ENCODE measurements around the gene MACROD2.

DNA sequence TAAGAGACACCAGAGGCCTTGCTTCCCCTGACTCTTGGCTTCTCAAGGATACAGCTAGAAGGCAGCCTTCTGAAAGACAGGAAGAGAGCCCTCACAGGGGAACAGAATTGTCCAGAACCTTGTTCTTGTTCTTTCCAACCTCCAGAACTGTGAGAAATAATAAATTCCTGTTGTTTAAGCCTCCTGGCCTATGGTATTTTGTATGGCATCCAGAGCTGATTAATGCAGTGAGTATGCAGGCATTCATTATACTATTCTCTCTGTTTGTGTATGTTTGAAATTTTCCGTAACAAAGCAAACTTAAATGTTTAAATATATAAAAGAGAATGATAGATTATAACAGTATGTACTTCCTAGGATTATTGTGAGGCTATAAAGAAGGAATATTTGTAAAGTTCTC lies 1245.5 kb downstream of the MACROD2 start:
- TF ChIP-seq, protein P1, sequence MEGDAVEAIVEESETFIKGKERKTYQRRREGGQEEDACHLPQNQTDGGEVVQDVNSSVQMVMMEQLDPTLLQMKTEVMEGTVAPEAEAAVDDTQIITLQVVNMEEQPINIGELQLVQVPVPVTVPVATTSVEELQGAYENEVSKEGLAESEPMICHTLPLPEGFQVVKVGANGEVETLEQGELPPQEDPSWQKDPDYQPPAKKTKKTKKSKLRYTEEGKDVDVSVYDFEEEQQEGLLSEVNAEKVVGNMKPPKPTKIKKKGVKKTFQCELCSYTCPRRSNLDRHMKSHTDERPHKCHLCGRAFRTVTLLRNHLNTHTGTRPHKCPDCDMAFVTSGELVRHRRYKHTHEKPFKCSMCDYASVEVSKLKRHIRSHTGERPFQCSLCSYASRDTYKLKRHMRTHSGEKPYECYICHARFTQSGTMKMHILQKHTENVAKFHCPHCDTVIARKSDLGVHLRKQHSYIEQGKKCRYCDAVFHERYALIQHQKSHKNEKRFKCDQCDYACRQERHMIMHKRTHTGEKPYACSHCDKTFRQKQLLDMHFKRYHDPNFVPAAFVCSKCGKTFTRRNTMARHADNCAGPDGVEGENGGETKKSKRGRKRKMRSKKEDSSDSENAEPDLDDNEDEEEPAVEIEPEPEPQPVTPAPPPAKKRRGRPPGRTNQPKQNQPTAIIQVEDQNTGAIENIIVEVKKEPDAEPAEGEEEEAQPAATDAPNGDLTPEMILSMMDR (IDR thresholded peaks at IDR 0.05) = no peak
- TF ChIP-seq CEBPB (IDR thresholded peaks at IDR 0.05) (no peak), FOSB (CRISPR knock-in tag; IDR thresholded peaks at IDR 0.05) (no peak), NFE2L2 (conservative IDR thresholded peaks at IDR 0.05; ENCODE audit: low read length) (no peak), SMC3 (IDR thresholded peaks at IDR 0.05) (no peak), ESRRA (IDR thresholded peaks at IDR 0.05; ENCODE audit: borderline replicate concordance, low read length) (no peak), RNF2 (IDR thresholded peaks at IDR 0.05; ENCODE audit: borderline replicate concordance, low read depth) (no peak), EHF (CRISPR knock-in tag; IDR thresholded peaks at IDR 0.05) (no peak), HEYL (CRISPR knock-in tag; IDR thresholded peaks at IDR 0.05) (no peak), MAZ (IDR thresholded peaks at IDR 0.05; ENCODE audit: borderline replicate concordance, low read depth, low read length) (no peak), EP300 (IDR thresholded peaks at IDR 0.05) (no peak)
- TF ChIP-seq, protein P2, sequence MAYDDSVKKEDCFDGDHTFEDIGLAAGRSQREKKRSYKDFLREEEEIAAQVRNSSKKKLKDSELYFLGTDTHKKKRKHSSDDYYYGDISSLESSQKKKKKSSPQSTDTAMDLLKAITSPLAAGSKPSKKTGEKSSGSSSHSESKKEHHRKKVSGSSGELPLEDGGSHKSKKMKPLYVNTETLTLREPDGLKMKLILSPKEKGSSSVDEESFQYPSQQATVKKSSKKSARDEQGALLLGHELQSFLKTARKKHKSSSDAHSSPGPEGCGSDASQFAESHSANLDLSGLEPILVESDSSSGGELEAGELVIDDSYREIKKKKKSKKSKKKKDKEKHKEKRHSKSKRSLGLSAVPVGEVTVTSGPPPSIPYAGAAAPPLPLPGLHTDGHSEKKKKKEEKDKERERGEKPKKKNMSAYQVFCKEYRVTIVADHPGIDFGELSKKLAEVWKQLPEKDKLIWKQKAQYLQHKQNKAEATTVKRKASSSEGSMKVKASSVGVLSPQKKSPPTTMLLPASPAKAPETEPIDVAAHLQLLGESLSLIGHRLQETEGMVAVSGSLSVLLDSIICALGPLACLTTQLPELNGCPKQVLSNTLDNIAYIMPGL (CRISPR knock-in tag; IDR thresholded peaks at IDR 0.05; ENCODE audit: borderline replicate concordance) = no peak
- TF ChIP-seq, protein P3, sequence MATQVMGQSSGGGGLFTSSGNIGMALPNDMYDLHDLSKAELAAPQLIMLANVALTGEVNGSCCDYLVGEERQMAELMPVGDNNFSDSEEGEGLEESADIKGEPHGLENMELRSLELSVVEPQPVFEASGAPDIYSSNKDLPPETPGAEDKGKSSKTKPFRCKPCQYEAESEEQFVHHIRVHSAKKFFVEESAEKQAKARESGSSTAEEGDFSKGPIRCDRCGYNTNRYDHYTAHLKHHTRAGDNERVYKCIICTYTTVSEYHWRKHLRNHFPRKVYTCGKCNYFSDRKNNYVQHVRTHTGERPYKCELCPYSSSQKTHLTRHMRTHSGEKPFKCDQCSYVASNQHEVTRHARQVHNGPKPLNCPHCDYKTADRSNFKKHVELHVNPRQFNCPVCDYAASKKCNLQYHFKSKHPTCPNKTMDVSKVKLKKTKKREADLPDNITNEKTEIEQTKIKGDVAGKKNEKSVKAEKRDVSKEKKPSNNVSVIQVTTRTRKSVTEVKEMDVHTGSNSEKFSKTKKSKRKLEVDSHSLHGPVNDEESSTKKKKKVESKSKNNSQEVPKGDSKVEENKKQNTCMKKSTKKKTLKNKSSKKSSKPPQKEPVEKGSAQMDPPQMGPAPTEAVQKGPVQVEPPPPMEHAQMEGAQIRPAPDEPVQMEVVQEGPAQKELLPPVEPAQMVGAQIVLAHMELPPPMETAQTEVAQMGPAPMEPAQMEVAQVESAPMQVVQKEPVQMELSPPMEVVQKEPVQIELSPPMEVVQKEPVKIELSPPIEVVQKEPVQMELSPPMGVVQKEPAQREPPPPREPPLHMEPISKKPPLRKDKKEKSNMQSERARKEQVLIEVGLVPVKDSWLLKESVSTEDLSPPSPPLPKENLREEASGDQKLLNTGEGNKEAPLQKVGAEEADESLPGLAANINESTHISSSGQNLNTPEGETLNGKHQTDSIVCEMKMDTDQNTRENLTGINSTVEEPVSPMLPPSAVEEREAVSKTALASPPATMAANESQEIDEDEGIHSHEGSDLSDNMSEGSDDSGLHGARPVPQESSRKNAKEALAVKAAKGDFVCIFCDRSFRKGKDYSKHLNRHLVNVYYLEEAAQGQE (IDR thresholded peaks at IDR 0.05) = no peak
- TF ChIP-seq, protein P4, sequence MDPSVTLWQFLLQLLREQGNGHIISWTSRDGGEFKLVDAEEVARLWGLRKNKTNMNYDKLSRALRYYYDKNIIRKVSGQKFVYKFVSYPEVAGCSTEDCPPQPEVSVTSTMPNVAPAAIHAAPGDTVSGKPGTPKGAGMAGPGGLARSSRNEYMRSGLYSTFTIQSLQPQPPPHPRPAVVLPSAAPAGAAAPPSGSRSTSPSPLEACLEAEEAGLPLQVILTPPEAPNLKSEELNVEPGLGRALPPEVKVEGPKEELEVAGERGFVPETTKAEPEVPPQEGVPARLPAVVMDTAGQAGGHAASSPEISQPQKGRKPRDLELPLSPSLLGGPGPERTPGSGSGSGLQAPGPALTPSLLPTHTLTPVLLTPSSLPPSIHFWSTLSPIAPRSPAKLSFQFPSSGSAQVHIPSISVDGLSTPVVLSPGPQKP (IDR thresholded peaks at IDR 0.05; ENCODE audit: low read depth, low read length) = no peak

Measured in A549 (cell line).